Naive thymus-derived CD4-positive, alpha-beta T cell (primary cell): ENCODE measurements around the gene KSR1. TPM values are rescaled to one million over a fixed set of nuclear protein-coding genes. Genes with fewer than 3 reads are reported as not detected.

Experiments
- ATAC-seq: fragments of 150-1000 bp; cut with Tn5 transposase; 2 replicates; pipeline ENCODE4 v1.10.0; 2021; ENCODE audit warnings: mild to moderate bottlenecking, moderate library complexity
- CTCF ChIA-PET: fragments of 350-600 bp; sonication (Branson Sonifier 250); formaldehyde crosslinking; loops from one replicate; lab custom pipeline; 2021; ENCODE audit warnings: antibody characterized with exemption; lab: Charles Lee
- POLR2A ChIA-PET: fragments of 350-600 bp; sonication (Branson Sonifier 250); formaldehyde crosslinking; loops from one replicate; lab custom pipeline; 2021; ENCODE audit warnings: antibody characterized with exemption, inconsistent platforms; lab: Charles Lee
- DNase-seq, 9 donors: peaks; one replicate each; pipeline versions ENCODE4 v3.0.0 to v3.0.0-alpha.2; 2020 to 2022; ENCODE audit warnings: mixed read lengths in 1 of 9
- H3K27ac ChIP-seq: one replicate; pipeline ENCODE4 v1.7.0; 2013; ENCODE audit warnings: mild to moderate bottlenecking, low read depth, low read length, moderate library complexity
- H3K27me3 ChIP-seq, 2 donors: one replicate each; pipeline ENCODE4 v1.7.0; 2013; ENCODE audit warnings: low read length in 2 of 2, mild to moderate bottlenecking in 2 of 2, moderate library complexity in 2 of 2; ENCODE audit not compliant: control insufficient read depth in 2 of 2, insufficient read depth in 2 of 2
- H3K36me3 ChIP-seq, 3 experiments: 1 replicate in 2 of 3; 2 replicates in 1 of 3; pipeline ENCODE4 v1.7.0; 2013; ENCODE audit warnings: low read length in 3 of 3, mild to moderate bottlenecking in 3 of 3, moderate library complexity in 1 of 3; ENCODE audit not compliant: insufficient read depth in 3 of 3, control insufficient read depth in 2 of 3
- H3K4me1 ChIP-seq, 2 donors: one replicate each; pipeline ENCODE4 v1.7.0; 2013; ENCODE audit warnings: low read length in 2 of 2, mild to moderate bottlenecking in 2 of 2, moderate library complexity in 1 of 2; ENCODE audit not compliant: control insufficient read depth in 2 of 2, insufficient read depth in 2 of 2
- H3K4me3 ChIP-seq: 2 replicates; pipeline ENCODE4 v1.7.0; 2013; ENCODE audit warnings: mild to moderate bottlenecking, low read length
- H3K9me3 ChIP-seq, 3 experiments: 1 replicate in 2 of 3; 2 replicates in 1 of 3; pipeline ENCODE4 v1.7.0; 2013; ENCODE audit warnings: low read length in 3 of 3; ENCODE audit not compliant: control insufficient read depth in 2 of 3
- H3K27ac Mint-ChIP-seq, 9 donors: one replicate each; pipeline ENCODE4 v1.8.0; 2020 to 2022; ENCODE audit warnings: mixed read lengths in 9 of 9, mild to moderate bottlenecking in 8 of 9, moderate library complexity in 5 of 9, inconsistent platforms in 2 of 9
- H3K27me3 Mint-ChIP-seq, 5 donors: one replicate each; pipeline ENCODE4 v1.8.0; 2021 to 2022; ENCODE audit warnings: mixed read lengths in 5 of 5, mild to moderate bottlenecking in 1 of 5
- H3K36me3 Mint-ChIP-seq, 5 donors: one replicate each; pipeline ENCODE4 v1.8.0; 2020 to 2022; ENCODE audit warnings: mixed read lengths in 5 of 5, mild to moderate bottlenecking in 3 of 5, inconsistent platforms in 1 of 5
- H3K4me1 Mint-ChIP-seq, 7 donors: one replicate each; pipeline ENCODE4 v1.8.0; 2020 to 2022; ENCODE audit warnings: mixed read lengths in 7 of 7, mild to moderate bottlenecking in 3 of 7, inconsistent platforms in 1 of 7
- H3K4me3 Mint-ChIP-seq, 10 donors: one replicate each; pipeline ENCODE4 v1.8.0; 2020 to 2022; ENCODE audit warnings: mild to moderate bottlenecking in 10 of 10, mixed read lengths in 10 of 10, moderate library complexity in 6 of 10, inconsistent platforms in 2 of 10
- H3K9me3 Mint-ChIP-seq, 11 donors: one replicate each; pipeline ENCODE4 v1.8.0; 2020 to 2022; ENCODE audit warnings: mixed read lengths in 11 of 11, mild to moderate bottlenecking in 4 of 11, inconsistent platforms in 1 of 11, moderate library complexity in 1 of 11
- intact Hi-C, 2 donors: fragments of 100-400 bp; cut with micrococcal nuclease; formaldehyde crosslinking; loops; one replicate each; pipeline ENCODE4 v1.15.1; 2023
- polyA plus RNA-seq, 2 donors: library from polyadenylated mRNA; unstranded; fragments of 300-500 nt; fragmentation: Illumina TruSeq; gene quantifications; one replicate each; pipeline ENCODE4 v1.2.3, GENCODE V29; 2021
- total RNA-seq, 6 experiments: library from RNA in 5 of 6; stranded (reverse) in 5 of 6; gene quantifications; 1 replicate in 5 of 6; 2 replicates in 1 of 6; pipeline ENCODE4 v1.2.3 and lab custom pipeline; 2021 to 2026

Gene KSR1
- total and polyA plus RNA-seq, 7 experiments from 2014 or later, result 0.52 to 96.4 (median 23.3) TPM

- POLR2A ChIA-PET, result no interaction called here
- Histone ChIP-seq H3K9me3 (no peaks in the 10 kb centered on the region), H3K27me3 (no peaks in the 10 kb centered on the region), H3K4me3 (no peak overlapping the region), H3K27ac (no peak overlapping the region), H3K4me1 (peaks cover 0 to 10% of the 10 kb centered on the region in 2 donors), H3K36me3 (no peaks in the 10 kb centered on the region)
- CTCF ChIA-PET, result interaction anchor here (1.3 kb wide), 1 partner anchor 34 kb away, joined by 3 read pairs; no protein-coding TSS in a partner anchor
- H3K9me3 Mint-ChIP-seq, result peaks cover 0 to 5% (median 0%) of the 10 kb centered on the region in 11 donors
- no peak for DNase-seq
- H3K27ac Mint-ChIP-seq, result peak overlapping the region in 1 of 9 donors; percentile 66
- no peak overlapping the region for H3K4me3 Mint-ChIP-seq
- ATAC-seq, result no peak
- H3K36me3 Mint-ChIP-seq, result peaks cover 0 to 20% (median 0%) of the 10 kb centered on the region in 5 donors
- H3K27me3 Mint-ChIP-seq, result no peaks in the 10 kb centered on the region
- H3K4me1 Mint-ChIP-seq, result peaks cover 0 to 73% (median 14%) of the 10 kb centered on the region in 7 donors
- intact Hi-C loops, result no loop called here
Observed at GRCh38 chr17:27566671-27567562, 110.7 kb downstream of the KSR1 start.

GRCh38 chr17:27567563-27567859 is 111.3 kb downstream of the KSR1 start:
- H3K27ac ChIP-seq, result no peak overlapping the region
- H3K4me1 ChIP-seq, result peaks cover 0 to 10% of the 10 kb centered on the region in 2 donors
- CTCF ChIA-PET, result interaction anchor here (1.3 kb wide), 1 partner anchor 33 kb away, joined by 3 read pairs; no protein-coding TSS in a partner anchor
- intact Hi-C loops, result no loop called here
- no peaks in the 10 kb centered on the region for H3K36me3 ChIP-seq
- H3K27me3 Mint-ChIP-seq, result no peaks in the 10 kb centered on the region
- peaks cover 0 to 5% (median 0%) of the 10 kb centered on the region in 11 donors for H3K9me3 Mint-ChIP-seq
- H3K36me3 Mint-ChIP-seq, result peaks cover 0 to 20% (median 0%) of the 10 kb centered on the region in 5 donors
- H3K27me3 ChIP-seq, result no peaks in the 10 kb centered on the region
- DNase-seq (no peak), ATAC-seq (no peak)
- no peak overlapping the region for H3K4me3 ChIP-seq
- no peak overlapping the region for H3K27ac Mint-ChIP-seq
- POLR2A ChIA-PET, result no interaction called here
- H3K4me1 Mint-ChIP-seq, result peaks cover 0 to 74% (median 14%) of the 10 kb centered on the region in 7 donors
- H3K4me3 Mint-ChIP-seq, result no peak overlapping the region
- H3K9me3 ChIP-seq, result no peaks in the 10 kb centered on the region

- intact Hi-C loops, result no loop called here
- H3K36me3 Mint-ChIP-seq, result peaks cover 0 to 15% (median 0%) of the 10 kb centered on the region in 5 donors
- H3K9me3 Mint-ChIP-seq, result peaks cover 0 to 5% (median 0%) of the 10 kb centered on the region in 11 donors
- no peaks in the 10 kb centered on the region for H3K9me3 ChIP-seq
- no peak for DNase-seq
- peaks cover 0 to 10% of the 10 kb centered on the region in 2 donors for H3K4me1 ChIP-seq
- H3K27ac Mint-ChIP-seq, result peak overlapping the region in 1 of 9 donors; percentile 42
- no peak overlapping the region for H3K4me3 ChIP-seq
- peaks cover 0 to 76% (median 11%) of the 10 kb centered on the region in 7 donors for H3K4me1 Mint-ChIP-seq
- CTCF ChIA-PET, result interaction anchor here (0.6 kb wide), 1 partner anchor 77 kb away, joined by 3 read pairs; no protein-coding TSS in a partner anchor
- H3K27me3 Mint-ChIP-seq, result no peaks in the 10 kb centered on the region
- H3K36me3 ChIP-seq, result no peaks in the 10 kb centered on the region
- ATAC-seq, result no peak
- H3K27me3 ChIP-seq, result no peaks in the 10 kb centered on the region
- POLR2A ChIA-PET, result no interaction called here
- H3K4me3 Mint-ChIP-seq, result no peak overlapping the region
- H3K27ac ChIP-seq, result no peak overlapping the region
Observed at GRCh38 chr17:27568216-27568615, 112.0 kb downstream of the KSR1 start.

DNA sequence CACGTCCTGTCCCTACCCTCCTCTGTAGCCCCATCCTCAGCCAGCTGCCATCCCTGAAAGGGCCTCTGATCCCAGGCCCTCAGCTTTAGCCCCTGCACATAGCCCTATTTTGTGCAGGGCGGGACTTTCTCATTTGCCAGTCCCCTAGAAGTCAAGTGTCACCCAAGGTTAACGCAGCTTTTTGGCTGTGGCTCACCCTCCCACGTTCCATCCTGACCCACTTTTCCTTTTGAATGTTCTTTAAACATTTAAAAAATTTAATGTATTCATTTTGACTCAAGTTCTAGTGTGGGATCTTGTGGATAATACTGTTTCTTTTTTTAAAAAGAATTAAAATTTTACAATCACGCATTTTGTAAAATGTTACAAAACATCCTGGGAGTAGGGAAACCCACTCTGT is 112.6 kb downstream of the KSR1 start:
- peak overlapping the region in 3 of 9 donors; percentile 29 to 49 (median 47) for H3K27ac Mint-ChIP-seq
- H3K9me3 Mint-ChIP-seq, result peaks cover 0 to 5% (median 0%) of the 10 kb centered on the region in 11 donors
- CTCF ChIA-PET, result interaction anchor here (0.6 kb wide), 1 partner anchor 76 kb away, joined by 3 read pairs; no protein-coding TSS in a partner anchor
- no peaks in the 10 kb centered on the region for H3K36me3 ChIP-seq
- peaks cover 2 to 77% (median 5%) of the 10 kb centered on the region in 7 donors for H3K4me1 Mint-ChIP-seq
- no peak overlapping the region for H3K4me3 ChIP-seq
- POLR2A ChIA-PET, result no interaction called here
- peaks cover 0 to 9% (median 0%) of the 10 kb centered on the region in 5 donors for H3K36me3 Mint-ChIP-seq
- intact Hi-C loops, result no loop called here
- peaks cover 0 to 10% of the 10 kb centered on the region in 2 donors for H3K4me1 ChIP-seq
- H3K27me3 Mint-ChIP-seq, result no peaks in the 10 kb centered on the region
- no peak overlapping the region for H3K27ac ChIP-seq
- ATAC-seq (no peak), DNase-seq (no peak)
- no peak overlapping the region for H3K4me3 Mint-ChIP-seq
- no peaks in the 10 kb centered on the region for H3K9me3 ChIP-seq
- no peaks in the 10 kb centered on the region for H3K27me3 ChIP-seq

GRCh38 chr17:27569257-27569722 is 113.0 kb downstream of the KSR1 start:
- ChIA-PET CTCF (no interaction called here), POLR2A (no interaction called here)
- intact Hi-C loops, result no loop called here
- no peak overlapping the region for H3K27ac ChIP-seq
- H3K27me3 Mint-ChIP-seq, result no peaks in the 10 kb centered on the region
- H3K4me3 ChIP-seq, result no peak overlapping the region
- DNase-seq (peak in 1 of 9 donors; percentile 53), ATAC-seq (peak; percentile 91)
- H3K27me3 ChIP-seq, result no peaks in the 10 kb centered on the region
- H3K27ac Mint-ChIP-seq, result peak overlapping the region in 2 of 9 donors; percentile 49 to 56
- peaks cover 4 to 78% (median 8%) of the 10 kb centered on the region in 7 donors for H3K4me1 Mint-ChIP-seq
- peaks cover 0 to 3% (median 0%) of the 10 kb centered on the region in 11 donors for H3K9me3 Mint-ChIP-seq
- no peaks in the 10 kb centered on the region for H3K36me3 ChIP-seq
- H3K4me3 Mint-ChIP-seq, result no peak overlapping the region
- peaks cover 0 to 9% (median 0%) of the 10 kb centered on the region in 5 donors for H3K36me3 Mint-ChIP-seq
- H3K4me1 ChIP-seq, result peaks cover 0 to 10% of the 10 kb centered on the region in 2 donors
- no peaks in the 10 kb centered on the region for H3K9me3 ChIP-seq

- POLR2A ChIA-PET, result no interaction called here
- intact Hi-C loops, result no loop called here
Observed at GRCh38 chr17:27569884-27570577, 113.8 kb downstream of the KSR1 start.

More at GRCh38 chr17:27569884-27570577, 113.8 kb downstream of the KSR1 start:
- Mint-ChIP-seq H3K27ac (peak overlapping the region in 1 of 9 donors; percentile 56), H3K4me1 (peaks cover 3 to 80% (median 6%) of the 10 kb centered on the region in 7 donors), H3K4me3 (no peak overlapping the region), H3K9me3 (no peaks in the 10 kb centered on the region), H3K27me3 (no peaks in the 10 kb centered on the region), H3K36me3 (peaks cover 0 to 11% (median 0%) of the 10 kb centered on the region in 5 donors)
- CTCF ChIA-PET, result no interaction called here
- H3K4me3 ChIP-seq, result no peak overlapping the region
- H3K27ac ChIP-seq, result no peak overlapping the region
- peaks cover 0 to 10% of the 10 kb centered on the region in 2 donors for H3K4me1 ChIP-seq
- no peak for DNase-seq
- no peaks in the 10 kb centered on the region for H3K9me3 ChIP-seq
- ATAC-seq, result no peak
- no peaks in the 10 kb centered on the region for H3K27me3 ChIP-seq
- H3K36me3 ChIP-seq, result no peaks in the 10 kb centered on the region
